Measurements from ENCODE around the gene CD55. TPM values are rescaled to one million over a fixed set of nuclear protein-coding genes. Genes with fewer than 3 reads are reported as not detected.

Gene CD55
- total RNA-seq, 1 experiment from 2014 or later, result 37.9 TPM

GRCh38 chr1:207330011-207330710 lies 8.7 kb downstream of the CD55 start:
- DNase-seq (ENCODE audit: low read depth), result no peak

- no peak for DNase-seq (ENCODE audit: low read depth)
These were observed 10.2 kb downstream of the CD55 start for GRCh38 chr1:207331354-207332313.

GRCh38 chr1:207333009-207333600 lies 11.6 kb downstream of the CD55 start:
- no peak for DNase-seq (ENCODE audit: low read depth)

GRCh38 chr1:207333620-207334019 lies 12.1 kb downstream of the CD55 start:
- DNase-seq (ENCODE audit: low read depth), result no peak

GRCh38 chr1:207334337-207334736 lies 12.9 kb downstream of the CD55 start:
- DNase-seq (ENCODE audit: low read depth), result no peak

DNA sequence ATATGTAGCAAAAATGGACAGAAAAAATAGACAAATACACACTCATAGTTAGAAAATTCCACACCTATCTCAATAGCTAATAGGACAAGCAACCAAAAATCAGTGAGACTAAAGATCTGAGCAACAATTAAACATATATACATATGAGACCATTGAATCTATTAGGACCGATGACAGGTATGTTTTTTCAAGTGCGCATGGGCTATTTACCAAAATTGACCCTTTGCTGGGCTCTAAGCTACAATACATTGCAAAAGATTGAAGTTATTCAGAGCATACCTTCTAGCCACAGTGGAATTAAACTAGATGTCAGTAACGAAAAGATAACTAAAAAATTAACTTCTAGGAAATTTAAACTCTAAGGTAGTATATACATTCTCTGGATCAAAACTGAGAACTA lies 13.7 kb downstream of the CD55 start:
- no peak for DNase-seq (ENCODE audit: low read depth)

DNA sequence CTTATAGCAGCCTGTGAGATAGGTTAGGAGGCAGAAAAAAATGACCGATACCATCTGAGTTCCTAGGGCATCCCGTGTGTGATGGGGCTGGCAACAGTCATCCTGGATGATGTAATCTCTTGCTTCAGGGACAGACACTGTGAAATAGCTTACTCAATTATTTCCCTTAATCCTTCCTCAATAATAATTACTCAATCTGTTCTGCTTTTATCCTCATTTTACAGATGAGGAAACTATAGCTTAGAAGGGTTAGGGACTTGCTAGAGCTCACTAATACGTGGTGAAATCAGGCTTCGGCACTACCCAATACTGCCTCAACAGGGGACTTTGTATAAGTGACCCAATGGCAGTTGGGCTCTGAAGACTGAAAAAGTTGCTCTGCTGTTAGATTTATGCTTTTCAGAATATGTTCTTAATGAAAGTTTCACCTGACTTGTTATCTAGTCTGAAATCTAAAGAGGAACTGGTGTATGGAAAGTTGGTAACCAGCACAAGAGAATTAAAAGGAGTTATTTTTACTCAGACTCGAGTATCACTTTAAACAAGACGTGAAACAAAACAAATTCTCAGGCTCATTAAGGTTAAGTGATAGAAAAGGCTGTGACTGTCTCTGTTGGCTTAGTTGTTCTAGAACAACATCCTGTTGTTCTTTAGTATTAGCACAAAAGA lies 14.4 kb downstream of the CD55 start:
- no peak for DNase-seq (ENCODE audit: low read depth)

DNA sequence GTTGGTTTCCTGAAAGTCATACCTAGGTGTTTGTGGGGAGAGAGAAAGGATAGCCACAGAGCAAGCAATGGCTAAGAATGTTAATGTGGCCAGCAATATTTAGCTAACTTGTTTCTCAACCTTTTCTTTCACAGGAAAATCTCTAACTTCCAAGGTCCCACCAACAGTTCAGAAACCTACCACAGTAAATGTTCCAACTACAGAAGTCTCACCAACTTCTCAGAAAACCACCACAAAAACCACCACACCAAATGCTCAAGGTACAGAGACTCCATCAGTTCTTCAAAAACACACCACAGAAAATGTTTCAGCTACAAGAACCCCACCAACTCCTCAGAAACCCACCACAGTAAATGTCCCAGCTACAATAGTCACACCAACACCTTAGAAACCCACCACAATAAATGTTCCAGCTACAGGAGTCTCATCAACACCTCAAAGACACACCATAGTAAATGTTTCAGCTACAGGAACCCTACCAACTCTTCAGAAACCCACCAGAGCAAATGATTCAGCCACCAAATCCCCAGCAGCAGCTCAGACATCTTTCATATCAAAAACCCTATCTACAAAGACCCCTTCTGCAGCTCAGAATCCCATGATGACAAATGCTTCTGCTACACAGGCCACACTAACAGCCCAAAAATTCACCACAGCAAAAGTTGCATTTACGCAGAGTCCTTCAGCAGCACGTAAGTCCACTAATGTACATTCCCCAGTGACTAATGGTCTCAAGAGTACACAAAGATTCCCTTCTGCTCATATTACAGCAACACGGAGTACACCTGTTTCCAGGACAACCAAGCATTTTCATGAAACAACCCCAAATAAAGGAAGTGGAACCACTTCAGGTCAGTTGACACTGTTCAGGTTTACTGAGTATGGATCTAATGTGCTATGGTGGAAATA lies 15.3 kb downstream of the CD55 start:
- peak; percentile 29 for DNase-seq (ENCODE audit: low read depth)

DNA sequence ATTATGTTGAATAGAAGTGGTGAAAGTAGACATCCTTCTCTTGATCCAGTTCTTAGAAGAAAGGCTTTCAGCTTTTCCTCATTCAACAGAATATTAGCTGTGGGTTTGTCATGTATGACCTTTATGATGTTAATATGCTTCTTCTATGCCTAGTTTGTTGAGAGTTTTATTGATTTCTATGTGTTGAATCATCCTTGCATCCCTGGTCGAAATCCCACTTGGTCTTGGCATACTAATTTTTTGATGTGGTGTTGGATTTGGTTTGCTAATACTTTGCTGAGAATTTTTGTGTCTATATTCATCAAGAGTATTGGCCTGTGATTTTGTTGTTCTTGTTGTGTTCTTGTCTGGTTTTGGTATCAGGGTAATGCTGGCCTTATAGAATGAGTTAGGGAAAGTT lies 20.9 kb downstream of the CD55 start:
- no peak for DNase-seq (ENCODE audit: low read depth)

- DNase-seq (ENCODE audit: low read depth), result no peak
These were observed 22.2 kb downstream of the CD55 start for GRCh38 chr1:207343675-207344074.

DNA sequence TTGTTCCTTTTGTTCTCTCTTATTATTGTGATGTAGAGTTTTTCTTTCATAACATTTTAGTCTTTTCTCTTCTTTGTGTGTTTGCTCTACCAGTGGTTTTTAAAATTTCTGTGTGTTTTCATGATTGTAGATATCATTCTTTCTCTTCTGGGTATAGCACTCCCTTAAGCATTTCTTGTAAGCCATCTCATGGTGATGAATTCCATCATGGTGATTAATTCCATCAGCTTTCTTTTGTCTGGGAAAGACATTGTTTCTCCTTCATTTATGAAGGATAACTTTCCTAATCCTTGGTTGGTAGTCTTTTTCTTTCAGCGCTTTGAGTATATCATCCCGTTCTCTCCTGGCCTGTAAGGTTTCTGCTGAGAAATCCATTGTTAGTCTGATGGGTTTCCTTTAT lies 22.7 kb downstream of the CD55 start:
- no peak for DNase-seq (ENCODE audit: low read depth)

DNA sequence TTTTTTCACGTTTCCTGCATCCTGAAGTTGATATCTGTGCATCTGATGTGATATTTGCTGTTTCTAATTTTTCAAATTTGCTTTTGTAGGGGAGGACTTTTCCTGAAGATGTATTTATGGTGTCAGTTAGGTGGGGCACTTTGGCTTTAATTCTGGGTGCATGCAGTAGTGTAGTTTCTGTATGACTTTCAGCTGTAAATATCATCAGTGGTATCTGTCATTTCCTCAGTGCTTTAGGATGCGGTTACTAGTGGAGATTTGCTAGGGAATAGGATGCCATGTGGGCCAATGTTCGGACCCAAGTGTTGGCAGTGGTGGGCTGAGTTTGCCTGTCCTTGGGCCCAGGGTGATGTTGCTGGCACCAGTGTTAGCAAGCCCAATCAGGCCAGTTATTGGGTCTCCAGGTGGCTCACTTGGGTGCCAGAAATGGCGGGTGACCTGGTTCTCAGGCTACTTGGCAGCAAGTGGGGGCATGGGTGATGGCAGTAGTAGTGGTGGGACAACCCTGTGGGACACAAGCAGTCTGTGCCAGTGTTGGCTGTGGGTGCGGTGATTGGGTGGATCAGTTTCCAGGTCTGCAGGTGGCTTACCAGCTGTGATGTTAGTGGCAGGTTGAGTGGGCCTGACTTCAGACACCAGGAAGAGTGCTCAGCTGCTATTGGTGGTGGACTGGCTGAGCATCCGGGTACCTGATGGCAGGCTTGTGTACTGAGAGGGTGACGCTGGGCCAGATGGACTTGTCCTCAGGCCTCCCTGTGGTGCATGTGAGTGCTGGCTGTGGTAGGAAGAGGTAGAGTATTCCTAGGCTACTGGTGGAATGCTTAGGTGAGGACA lies 24.4 kb downstream of the CD55 start:
- DNase-seq (ENCODE audit: low read depth), result no peak

DNA sequence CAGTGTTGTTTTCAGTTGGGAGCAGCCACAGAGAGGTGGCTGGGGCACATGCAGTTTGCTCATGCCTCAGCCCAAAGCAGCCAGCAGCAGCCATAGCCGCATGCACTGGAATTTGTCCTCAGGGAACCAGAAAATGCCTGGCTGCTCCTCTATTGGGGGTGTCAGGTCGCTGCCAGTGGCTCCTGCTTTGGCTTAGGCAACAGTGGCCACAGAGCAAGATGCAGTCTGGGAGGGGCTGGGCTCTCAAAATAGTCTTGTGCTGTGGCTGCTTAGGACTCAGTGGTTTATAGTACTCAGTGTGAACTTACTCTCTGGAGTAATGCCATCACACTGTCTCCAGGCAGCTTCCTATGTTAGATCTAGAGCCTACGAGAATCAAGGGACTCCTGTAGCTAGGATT lies 25.0 kb downstream of the CD55 start:
- no peak for DNase-seq (ENCODE audit: low read depth)

GRCh38 chr1:207349979-207350378 lies 28.5 kb downstream of the CD55 start:
- DNase-seq (ENCODE audit: low read depth), result no peak

GRCh38 chr1:207352554-207352953 lies 31.1 kb downstream of the CD55 start:
- no peak for DNase-seq (ENCODE audit: low read depth)

DNA sequence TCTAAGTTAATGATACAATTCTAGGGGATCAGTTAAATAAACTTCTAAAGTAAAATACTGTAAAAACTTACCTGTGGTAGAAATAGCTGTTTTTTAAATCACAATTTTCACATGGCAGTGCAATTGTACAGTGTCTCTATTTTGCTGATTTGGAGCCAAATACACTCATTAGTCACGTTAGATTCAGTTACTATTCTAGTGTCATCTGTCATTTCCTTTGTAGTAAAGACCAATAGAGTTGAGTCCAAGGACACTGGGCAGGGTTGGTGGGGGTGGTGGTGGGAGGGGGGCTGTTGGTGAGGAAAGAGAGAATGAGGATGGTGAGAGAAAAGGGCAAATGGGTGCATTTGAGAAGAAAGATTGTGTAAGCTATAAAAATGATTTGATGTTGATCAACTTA lies 33.6 kb downstream of the CD55 start:
- no peak for DNase-seq (ENCODE audit: low read depth)

- no peak for DNase-seq (ENCODE audit: low read depth)
These were observed 34.2 kb downstream of the CD55 start for GRCh38 chr1:207355513-207356295.

DNA sequence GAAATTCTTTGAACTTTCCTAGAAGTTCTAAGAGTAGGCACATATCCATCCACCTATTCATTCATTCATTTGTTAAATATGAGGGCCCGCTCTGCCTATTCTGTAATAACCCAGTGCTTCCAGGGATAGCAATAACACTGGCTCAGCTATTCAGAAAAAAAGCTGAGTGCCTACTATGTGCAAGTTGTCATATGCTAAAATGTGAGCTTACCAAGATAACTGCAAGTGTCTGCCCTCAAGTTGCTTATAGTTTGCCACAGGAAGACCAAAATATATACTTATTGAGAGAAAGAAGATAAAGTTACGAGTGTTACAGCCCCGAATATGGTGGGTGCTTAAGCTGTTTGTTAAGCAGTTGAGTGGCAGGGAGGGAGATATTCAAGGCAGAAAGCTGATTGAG lies 39.6 kb downstream of the CD55 start:
- DNase-seq (ENCODE audit: low read depth), result no peak

- no peak for DNase-seq (ENCODE audit: low read depth)
These were observed 40.4 kb downstream of the CD55 start for GRCh38 chr1:207361889-207362288.

All from Daoy (cell line).